Liver (tissue), 3 donors: ENCODE results near the gene PCSK4.

Experiments used
- CTCF ChIP-seq: fragments of 150-350 bp; IDR thresholded peaks from 2 replicates; pipeline ENCODE4 v1.5.1; 2017; ENCODE audit warnings: improper control_type of control experiment, low read depth, low read length; ENCODE audit not compliant: missing input control
- EGR1 ChIP-seq, 2 donors: IDR thresholded peaks; 2 replicates each; pipeline ENCODE4 v1.6.1; 2016 to 2018; ENCODE audit warnings: antibody characterized with exemption in 2 of 2, low read depth in 2 of 2
- GABPA ChIP-seq, 2 donors: IDR thresholded peaks in 1 of 2; conservative IDR thresholded peaks in 1 of 2; 2 replicates each; pipeline ENCODE4 v1.6.1; 2016; ENCODE audit warnings: antibody characterized with exemption in 2 of 2, mild to moderate bottlenecking in 1 of 2, moderate library complexity in 1 of 2
- HNF4G ChIP-seq: IDR thresholded peaks from 2 replicates; pipeline ENCODE4 v1.6.1; 2016; ENCODE audit warnings: antibody characterized with exemption
- JUND ChIP-seq, 2 donors: IDR thresholded peaks; 2 replicates each; pipeline ENCODE4 v1.6.1; 2016; ENCODE audit warnings: antibody characterized with exemption in 2 of 2
- MAX ChIP-seq: IDR thresholded peaks from 2 replicates; pipeline ENCODE4 v1.6.1; 2016; ENCODE audit warnings: antibody characterized with exemption
- RAD21 ChIP-seq, 2 donors: IDR thresholded peaks; 2 replicates each; pipeline ENCODE4 v1.6.1; 2016; ENCODE audit warnings: antibody characterized with exemption in 2 of 2, mild to moderate bottlenecking in 2 of 2
- REST ChIP-seq: IDR thresholded peaks from 2 replicates; pipeline ENCODE4 v1.6.1; 2016; ENCODE audit warnings: antibody characterized with exemption, mild to moderate bottlenecking
- TAF1 ChIP-seq: conservative IDR thresholded peaks from 2 replicates; pipeline ENCODE4 v1.6.1; 2016; ENCODE audit warnings: antibody characterized with exemption, mild to moderate bottlenecking
- YY1 ChIP-seq: IDR thresholded peaks from 2 replicates; pipeline ENCODE4 v1.6.1; 2016; ENCODE audit warnings: antibody characterized with exemption, mild to moderate bottlenecking
- donor health status: healthy.
- donor health status: healthy.

- no peak for TF ChIP-seq JUND (IDR thresholded peaks at IDR 0.05)
- no peak for TF ChIP-seq CTCF
- no peak for TF ChIP-seq TAF1
- no peak for TF ChIP-seq GABPA (IDR thresholded peaks at IDR 0.05 in 1 of 2, conservative IDR thresholded peaks at IDR 0.05 in 1 of 2)
- no peak for TF ChIP-seq REST
- no peak for TF ChIP-seq YY1
- no peak for TF ChIP-seq HNF4G
- no peak for TF ChIP-seq RAD21 (IDR thresholded peaks at IDR 0.05)
- TF ChIP-seq EGR1 (IDR thresholded peaks at IDR 0.05; ENCODE audit: low read depth in 2 of 2), result no peak
- no peak for TF ChIP-seq MAX
Measured at GRCh38 chr19:1495799-1496713, 5.9 kb upstream of the PCSK4 start.
